Smooth muscle cell (in vitro differentiated cells): ENCODE results near the gene WWOX. TPM values are rescaled to one million over a fixed set of nuclear protein-coding genes. Genes with fewer than 3 reads are reported as not detected.

ENCODE experiments used
- DNase-seq: peaks from one replicate; lab custom pipeline; 2025; ENCODE audit not compliant: unreplicated experiment; lab: John Stamatoyannopoulos, UW
- H2AFZ ChIP-seq: fragments of 200-600 bp; sonication (generic); 2 replicates; pipeline ENCODE4 v1.6.0; 2016; ENCODE audit warnings: antibody characterized with exemption, low read depth, mild to moderate bottlenecking
- H3F3A ChIP-seq: fragments of 200-600 bp; sonication (generic); 2 replicates; pipeline ENCODE4 v1.6.0; 2017; ENCODE audit warnings: antibody characterized with exemption, low read depth
- H3K27ac ChIP-seq: fragments of 200-600 bp; sonication (generic); 2 replicates; pipeline ENCODE4 v1.5.1; 2016; ENCODE audit warnings: low read depth, mild to moderate bottlenecking
- H3K27me3 ChIP-seq: fragments of 200-600 bp; sonication (generic); 2 replicates; pipeline ENCODE4 v1.6.1; 2016; ENCODE audit warnings: low read depth, mild to moderate bottlenecking
- H3K36me3 ChIP-seq: fragments of 200-600 bp; sonication (generic); 2 replicates; pipeline ENCODE4 v1.5.1; 2016; ENCODE audit warnings: low read depth
- H3K4me1 ChIP-seq: fragments of 200-600 bp; sonication (generic); 2 replicates; pipeline ENCODE4 v1.5.1; 2016; ENCODE audit warnings: low read depth
- H3K4me2 ChIP-seq: fragments of 200-600 bp; sonication (generic); 2 replicates; pipeline ENCODE4 v1.6.0; 2016; ENCODE audit warnings: mild to moderate bottlenecking
- H3K4me3 ChIP-seq: fragments of 200-600 bp; sonication (generic); 2 replicates; pipeline ENCODE4 v1.5.1; 2016; ENCODE audit warnings: mild to moderate bottlenecking
- H3K79me2 ChIP-seq: fragments of 200-600 bp; sonication (generic); 2 replicates; pipeline ENCODE4 v1.6.0; 2016; ENCODE audit warnings: low read depth, mild to moderate bottlenecking
- H3K9ac ChIP-seq: fragments of 200-600 bp; sonication (generic); 2 replicates; pipeline ENCODE4 v1.6.0; 2016; ENCODE audit warnings: low read depth
- H3K9me3 ChIP-seq: fragments of 200-600 bp; sonication (generic); replicated peaks from 2 replicates; pipeline ENCODE4 v1.5.1; 2016; ENCODE audit warnings: low read depth
- H4K20me1 ChIP-seq: fragments of 200-600 bp; sonication (generic); 2 replicates; pipeline ENCODE4 v1.6.0; 2016; ENCODE audit warnings: low read depth
- WGBS: methylation state at CpG from one replicate; pipeline ENCODE4 v1.1.7; 2016; ENCODE audit warnings: low lambda C conversion rate; 5-methylcytosine and 5-hydroxymethylcytosine counted together
- polyA plus RNA-seq: library from polyadenylated mRNA; unstranded; fragments of >200 nt; fragmentation: Nextera tagmentation; extraction: Ambion mirVana; gene quantifications from 2 replicates; pipeline ENCODE4 v1.2.1, GENCODE V29; 2016
- total RNA-seq: library from RNA; depleted of rRNA; stranded (reverse); fragments of >200 nt; gene quantifications from 2 replicates; pipeline ENCODE4 v1.2.3, GENCODE V29; 2014
- TF ChIP-seq, protein P1 (sequence below): fragments of 200-600 bp; sonication (generic); IDR thresholded peaks from 2 replicates; pipeline ENCODE4 v1.5.1; 2017; ENCODE audit warnings: borderline replicate concordance, mild to moderate bottlenecking, antibody characterized with exemption; ENCODE audit not compliant: insufficient read depth, poor library complexity, severe bottlenecking

WWOX gene
- total and polyA plus RNA-seq, 2 experiments from 2014 or later, result 7.5 to 14.0 TPM

DNA sequence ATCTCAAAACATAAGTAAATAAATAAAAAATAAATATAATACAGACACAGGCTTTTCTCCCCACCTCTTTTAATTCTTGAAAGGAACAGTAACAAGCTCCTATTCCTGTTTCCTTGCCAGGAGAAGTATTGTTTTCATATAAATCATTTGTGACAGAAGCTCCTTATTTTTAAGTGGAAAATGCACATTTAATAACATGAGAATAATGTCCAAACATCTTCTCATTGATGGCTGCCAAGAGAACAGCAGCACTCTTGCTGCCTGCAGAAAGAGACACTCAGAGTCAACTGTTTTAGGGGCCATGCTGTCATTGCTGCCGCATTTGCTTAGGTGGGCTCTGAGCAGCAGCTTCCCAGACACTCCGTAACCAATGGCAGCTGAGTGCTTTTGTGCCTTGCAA lies 580.1 kb downstream of the WWOX start:
- Histone ChIP-seq H3F3A (peaks cover 10% of the 10 kb centered on the region), H3K36me3 (no peaks in the 10 kb centered on the region), H3K9me3 (no peaks in the 10 kb centered on the region), H2AFZ (no peak overlapping the region), H3K4me2 (no peak overlapping the region), H3K4me1 (peaks cover 11% of the 10 kb centered on the region), H3K79me2 (no peaks in the 10 kb centered on the region), H3K27ac (no peak overlapping the region), H3K4me3 (no peak overlapping the region), H3K27me3 (no peaks in the 10 kb centered on the region), H3K9ac (no peak overlapping the region), H4K20me1 (no peaks in the 10 kb centered on the region)
- TF ChIP-seq, protein P1, sequence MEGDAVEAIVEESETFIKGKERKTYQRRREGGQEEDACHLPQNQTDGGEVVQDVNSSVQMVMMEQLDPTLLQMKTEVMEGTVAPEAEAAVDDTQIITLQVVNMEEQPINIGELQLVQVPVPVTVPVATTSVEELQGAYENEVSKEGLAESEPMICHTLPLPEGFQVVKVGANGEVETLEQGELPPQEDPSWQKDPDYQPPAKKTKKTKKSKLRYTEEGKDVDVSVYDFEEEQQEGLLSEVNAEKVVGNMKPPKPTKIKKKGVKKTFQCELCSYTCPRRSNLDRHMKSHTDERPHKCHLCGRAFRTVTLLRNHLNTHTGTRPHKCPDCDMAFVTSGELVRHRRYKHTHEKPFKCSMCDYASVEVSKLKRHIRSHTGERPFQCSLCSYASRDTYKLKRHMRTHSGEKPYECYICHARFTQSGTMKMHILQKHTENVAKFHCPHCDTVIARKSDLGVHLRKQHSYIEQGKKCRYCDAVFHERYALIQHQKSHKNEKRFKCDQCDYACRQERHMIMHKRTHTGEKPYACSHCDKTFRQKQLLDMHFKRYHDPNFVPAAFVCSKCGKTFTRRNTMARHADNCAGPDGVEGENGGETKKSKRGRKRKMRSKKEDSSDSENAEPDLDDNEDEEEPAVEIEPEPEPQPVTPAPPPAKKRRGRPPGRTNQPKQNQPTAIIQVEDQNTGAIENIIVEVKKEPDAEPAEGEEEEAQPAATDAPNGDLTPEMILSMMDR, result no peak
- whole genome bisulfite sequencing, result 94% methylated on average over 2 of the region's 2 CpGs
- no peak for DNase-seq

DNA sequence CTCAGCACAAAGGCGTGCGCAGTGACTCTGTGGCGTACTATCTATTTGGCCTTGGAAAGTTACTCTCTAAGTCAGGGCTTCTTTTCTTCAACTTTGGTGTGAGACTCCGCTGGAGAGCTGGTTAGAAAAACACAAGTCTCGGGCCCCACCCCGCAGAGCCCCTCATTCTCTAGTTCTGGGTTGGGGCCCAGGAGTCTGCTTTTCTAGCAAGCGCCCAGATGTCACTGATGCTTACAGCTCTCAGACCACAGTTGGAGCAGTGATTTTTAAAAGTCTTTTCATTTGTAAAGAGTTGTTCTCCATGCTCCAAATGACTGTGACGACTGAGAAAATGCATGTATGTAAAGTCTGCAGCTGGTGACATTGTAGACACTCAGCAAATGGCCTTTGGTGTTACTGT lies 582.3 kb downstream of the WWOX start:
- WGBS, result 87% methylated on average over 8 of the region's 8 CpGs
- Histone ChIP-seq H3K4me3 (no peak overlapping the region), H3K79me2 (no peaks in the 10 kb centered on the region), H3F3A (peaks cover 18% of the 10 kb centered on the region), H4K20me1 (no peaks in the 10 kb centered on the region), H3K9me3 (no peaks in the 10 kb centered on the region), H3K27ac (no peak overlapping the region), H3K4me2 (no peak overlapping the region), H3K9ac (no peak overlapping the region), H3K36me3 (no peaks in the 10 kb centered on the region), H3K4me1 (peaks cover 9% of the 10 kb centered on the region), H2AFZ (no peak overlapping the region), H3K27me3 (no peaks in the 10 kb centered on the region)
- no peak for DNase-seq
- TF ChIP-seq, protein P1, result no peak

DNA sequence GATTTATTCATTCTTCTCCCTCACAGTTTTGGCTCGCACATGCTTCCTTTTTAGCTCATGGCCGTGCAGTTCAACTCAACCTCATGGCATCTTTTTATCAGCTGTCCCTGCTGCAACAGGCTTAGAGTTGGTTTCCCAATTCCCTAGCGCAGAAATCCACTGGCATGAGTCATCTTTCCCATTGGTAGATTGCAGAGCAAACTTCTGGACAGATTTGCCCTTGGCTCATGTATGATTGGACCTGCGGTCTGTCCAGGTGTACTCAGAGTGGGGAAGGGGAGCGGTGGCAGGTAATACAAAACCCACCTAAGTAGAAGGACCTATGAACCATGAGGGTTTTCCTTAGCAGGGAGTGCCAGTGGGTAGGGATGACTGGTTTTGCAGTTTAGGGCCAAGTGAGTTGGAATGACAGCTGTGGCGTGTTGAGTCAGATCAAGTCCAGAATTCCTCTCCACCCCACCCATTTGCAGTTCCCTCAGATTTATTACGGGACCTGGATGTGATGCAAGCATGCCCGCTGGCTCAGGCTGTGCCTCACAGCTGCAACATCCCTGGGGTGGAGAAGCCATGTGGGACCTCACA lies 584.7 kb downstream of the WWOX start:
- WGBS, result 19% methylated on average over 8 of the region's 8 CpGs
- H3K27ac ChIP-seq, result peak overlapping the region; percentile 93
- DNase-seq, result peak; percentile 24

More for the DNA sequence above, 584.7 kb downstream of the WWOX start:
- no peak overlapping the region for H2AFZ ChIP-seq
- H4K20me1 ChIP-seq, result no peaks in the 10 kb centered on the region
- no peaks in the 10 kb centered on the region for H3K36me3 ChIP-seq
- no peaks in the 10 kb centered on the region for H3K27me3 ChIP-seq
- H3K4me2 ChIP-seq, result peak overlapping the region; percentile 74
- H3K4me1 ChIP-seq, result peaks cover 9% of the 10 kb centered on the region
- no peak overlapping the region for H3K4me3 ChIP-seq
- no peaks in the 10 kb centered on the region for H3K9me3 ChIP-seq
- H3F3A ChIP-seq, result peaks cover 26% of the 10 kb centered on the region
- TF ChIP-seq, protein P1, result no peak
- no peaks in the 10 kb centered on the region for H3K79me2 ChIP-seq
- peak overlapping the region; percentile 74 for H3K9ac ChIP-seq
